HepG2 (cell line): ENCODE data around the gene NSUN6. TPM values are rescaled to one million over a fixed set of nuclear protein-coding genes. Genes with fewer than 3 reads are reported as not detected.

ENCODE experiments used
- ATAC-seq: fragments of 200-7000 bp; cut with Tn5 transposase; 3 replicates; pipeline ENCODE4 v1.9.1; 2020; ENCODE audit warnings: mild to moderate bottlenecking, moderate library complexity
- BruUV-seq: library from RNA; stranded (reverse); fragments of 400-500 nt; replicated peaks from 2 replicates; lab custom pipeline; 2021; lab: Mats Ljungman, UMichigan
- CTCF ChIA-PET: fragments of 300-600 bp; formaldehyde crosslinking; extraction: SDS; loops from one replicate; lab custom pipeline; 2021; ENCODE audit warnings: low total read pairs, inconsistent platforms, low intra/inter-chr PET ratio; lab: Yijun Ruan, JAX
- POLR2A ChIA-PET: fragments of 350-600 bp; sonication (Branson Sonifier 250); formaldehyde crosslinking; loops from one replicate; lab custom pipeline; 2020; ENCODE audit warnings: antibody characterized with exemption, inconsistent platforms; lab: Yijun Ruan, JAX
- DNase-seq: peaks from one replicate; pipeline ENCODE4 v3.0.0-alpha.2; 2015; ENCODE audit warnings: low spot score
- FAIRE-seq: peaks from 3 replicates; lab custom pipeline; 2011; peaks lifted over from hg19 to GRCh38; lab: Jason Lieb, UNC
- H2AFZ ChIP-seq: one replicate; pipeline ENCODE4 v1.6.1; 2011; ENCODE audit warnings: low read length, inconsistent platforms
- H3K27ac ChIP-seq: fragments of 300-600 bp; 3 replicates; pipeline ENCODE4 v1.8.0; 2011; ENCODE audit warnings: mixed run types, mild to moderate bottlenecking, mixed read lengths, low read length, inconsistent platforms; ENCODE audit not compliant: insufficient read depth; ENCODE audit errors: extremely low read length
- H3K27me3 ChIP-seq, 2 experiments: fragments of 200-600 bp in 1 of 2; 2 replicates in 1 of 2; 3 replicates in 1 of 2; pipeline versions ENCODE4 v1.6.0 to v1.8.0; 2011; ENCODE audit warnings: low read length in 2 of 2, mild to moderate bottlenecking in 2 of 2, moderate library complexity in 2 of 2, inconsistent platforms in 1 of 2; ENCODE audit not compliant: insufficient read depth in 2 of 2, control insufficient read depth in 1 of 2
- H3K36me3 ChIP-seq, 2 experiments: fragments of 200-600 bp in 1 of 2; replicated peaks in 1 of 2; 2 replicates in 1 of 2; 3 replicates in 1 of 2; pipeline versions ENCODE4 v1.5.1 to v1.8.0; 2011; ENCODE audit warnings: low read length in 2 of 2, inconsistent platforms in 1 of 2; ENCODE audit not compliant: insufficient read depth in 2 of 2, control insufficient read depth in 1 of 2
- H3K4me1 ChIP-seq: 2 replicates; pipeline ENCODE4 v1.5.1; 2012; ENCODE audit warnings: low read length, inconsistent platforms; ENCODE audit not compliant: insufficient read depth
- H3K4me2 ChIP-seq: 2 replicates; pipeline ENCODE4 v1.6.0; 2011; ENCODE audit warnings: low read depth, low read length, inconsistent platforms
- H3K4me3 ChIP-seq, 3 experiments: fragments of 200-600 bp in 1 of 3; sonication (generic), shearing (Covaris generic) in 1 of 3; replicated peaks in 1 of 3; 2 replicates each; pipeline ENCODE4 v1.5.1; 2011 to 2016; ENCODE audit warnings: low read length in 3 of 3, inconsistent platforms in 2 of 3, low read depth in 2 of 3, mild to moderate bottlenecking in 2 of 3, control low read depth in 1 of 3, mixed read lengths in 1 of 3; ENCODE audit not compliant: insufficient read depth in 1 of 3
- H3K79me2 ChIP-seq: one replicate; pipeline ENCODE4 v1.6.1; 2011; ENCODE audit warnings: low read length, inconsistent platforms; ENCODE audit not compliant: insufficient read depth
- H3K9ac ChIP-seq: 2 replicates; pipeline ENCODE4 v1.6.0; 2011; ENCODE audit warnings: mild to moderate bottlenecking, low read depth, low read length, inconsistent platforms; ENCODE audit not compliant: insufficient read depth
- H3K9me3 ChIP-seq: 2 replicates; pipeline ENCODE4 v1.5.1; 2012; ENCODE audit warnings: mild to moderate bottlenecking, low read length
- H4K20me1 ChIP-seq: 2 replicates; pipeline ENCODE4 v1.6.0; 2011; ENCODE audit warnings: inconsistent platforms, mild to moderate bottlenecking, low read length, moderate library complexity; ENCODE audit not compliant: insufficient read depth
- AGO2 ChIP-seq: fragments of 200-400 bp; formaldehyde crosslinking; optimal IDR thresholded peaks from 2 replicates; pipeline ENCODE3; 2017; ENCODE audit warnings: mild to moderate bottlenecking, low read depth, low read length, moderate library complexity
- CENPT ChIP-seq: sonication (generic); formaldehyde crosslinking; IDR thresholded peaks from 2 replicates; pipeline ENCODE4 v1.8.0; 2022; ENCODE audit warnings: low read depth, mild to moderate bottlenecking, moderate library complexity, missing genetic modification reagents
- FOXA3 ChIP-seq: IDR thresholded peaks from 2 replicates; pipeline ENCODE4 v1.6.1; 2016; ENCODE audit warnings: missing genetic modification reagents, missing compliant biosample characterization
- HMGA1 ChIP-seq: sonication (generic); formaldehyde crosslinking; conservative IDR thresholded peaks from 2 replicates; pipeline ENCODE4 v1.4.0; 2020; ENCODE audit warnings: missing genetic modification reagents
- MAFF ChIP-seq: IDR thresholded peaks from 2 replicates; pipeline ENCODE4 v1.6.1; 2011; ENCODE audit warnings: low read depth, low read length, improper control_type of control experiment
- ZFP90 ChIP-seq: sonication (generic); formaldehyde crosslinking; IDR thresholded peaks from 2 replicates; pipeline ENCODE4 v1.8.0; 2022; ENCODE audit warnings: missing genetic modification reagents, mild to moderate bottlenecking, inconsistent platforms, borderline replicate concordance
- ZNF10 ChIP-seq: sonication (generic); formaldehyde crosslinking; IDR thresholded peaks from 2 replicates; pipeline ENCODE4 v1.4.0; 2020; ENCODE audit warnings: mild to moderate bottlenecking, low read depth, missing genetic modification reagents, borderline replicate concordance
- ZNF138 ChIP-seq: sonication (generic); formaldehyde crosslinking; IDR thresholded peaks from 2 replicates; pipeline ENCODE4 v1.5.0; 2020; ENCODE audit warnings: mild to moderate bottlenecking, low read depth, missing genetic modification reagents
- ZNF160 ChIP-seq: sonication (generic); formaldehyde crosslinking; IDR thresholded peaks from 2 replicates; pipeline ENCODE4 v1.8.0; 2022; ENCODE audit warnings: mild to moderate bottlenecking, inconsistent platforms, missing genetic modification reagents
- WGBS: methylation state at CpG from one replicate; pipeline ENCODE4 v1.1.6; 2017; ENCODE audit warnings: low lambda C conversion rate; 5-methylcytosine and 5-hydroxymethylcytosine counted together
- in situ Hi-C: cut with HindIII; loops from 2 replicates; pipeline ENCODE4 v1.10.0; 2017; ENCODE audit warnings: low pct_unique_long_range_greater_than_20kb; ENCODE audit not compliant: extremely low pct_ligation_motif_present
- intact Hi-C: fragments of 100-400 bp; cut with micrococcal nuclease; formaldehyde crosslinking; loops from one replicate; pipeline ENCODE4 v1.10.0; 2022; ENCODE audit not compliant: unreplicated experiment
- polyA plus RNA-seq, 8 experiments: library from polyadenylated mRNA; depleted of rRNA in 3 of 8; stranded (reverse) in 7 of 8; unstranded in 1 of 8; fragments of >200 nt; fragmentation: Illumina TruSeq in 4 of 8; extraction: Trizol in 4 of 8; gene quantifications; 2 replicates each; pipeline versions ENCODE4 v1.2.1 to v1.2.3, GENCODE V29; 2011 to 2016; ENCODE audit warnings: low read depth in 4 of 8, missing spikeins in 1 of 8, mixed read lengths in 1 of 8; ENCODE audit not compliant: insufficient read depth in 1 of 8
- total RNA-seq, 5 experiments: library from RNA; depleted of rRNA; stranded (reverse); fragments of >200 nt; fragmentation: Illumina TruSeq; extraction: Trizol; gene quantifications; 2 replicates each; pipeline ENCODE4 v1.2.3, GENCODE V29; 2016; ENCODE audit warnings: low read depth in 1 of 5

Gene NSUN6
- total and polyA plus RNA-seq, 2 of the 13 experiments (the other 11 are each of a cell fraction or from before 2014, with no cell fraction given): 17.2 to 19.3 TPM

- TF ChIP-seq CENPT (CRISPR knock-in tag) (no peak), MAFF (no peak), FOXA3 (CRISPR knock-in tag) (no peak), AGO2 (no peak), HMGA1 (no peak), ZFP90 (CRISPR knock-in tag) (no peak)
Observed at GRCh38 chr10:18675086-18675801, 23.9 kb upstream of the NSUN6 start (continued).

- BruUV-seq: no TSS peak
- Histone ChIP-seq H3K9ac (no peak overlapping the region), H3K36me3 (peaks cover 14 to 47% of the 10 kb centered on the region in 2 experiments), H4K20me1 (peaks cover 49% of the 10 kb centered on the region), H3K27ac (no peak overlapping the region), H2AFZ (no peak overlapping the region), H3K27me3 (no peaks in the 10 kb centered on the region), H3K4me3 (no peak overlapping the region), H3K4me2 (no peak overlapping the region), H3K9me3 (no peaks in the 10 kb centered on the region), H3K4me1 (peaks cover 49% of the 10 kb centered on the region), H3K79me2 (peaks cover 64% of the 10 kb centered on the region)
- in situ Hi-C loops: loop anchor here (25.0 kb wide), 1 partner anchor 1006 kb away; no protein-coding TSS in a partner anchor
- POLR2A ChIA-PET: interaction anchor here (1.9 kb wide), 1 partner anchor 9 kb away, joined by 5 read pairs; the partner anchor contains the start of gene ARL5B
- no peak for FAIRE-seq
- DNase-seq: no peak
- intact Hi-C loops: no loop called here
- ATAC-seq: no peak
- 95% methylated on average over 2 of the region's 2 CpGs for WGBS
- TF ChIP-seq ZNF10 (no peak), ZNF160 (CRISPR knock-in tag) (no peak), ZNF138 (no peak)
- TF ChIP-seq, all 625 proteins: peak for 0
- CTCF ChIA-PET: no interaction called here
Observed at GRCh38 chr10:18668026-18668425, 16.6 kb upstream of the NSUN6 start.
